ENCODE results near the gene SLC39A3. TPM values are rescaled to one million over a fixed set of nuclear protein-coding genes. Genes with fewer than 3 reads are reported as not detected.

SLC39A3 gene
- total RNA-seq, 1 experiment from 2014 or later = 39.1 TPM

GRCh38 chr19:2747349-2747748 lies 7.5 kb upstream of the SLC39A3 start:
- Histone ChIP-seq H3K4me3 (replicated peaks in 1 of 2; ENCODE audit: low read depth in 1 of 2, low read length in 2 of 2) (no peak overlapping the region), H2AFZ (ENCODE audit: low read depth, low read length, poor library complexity, severe bottlenecking) (no peak overlapping the region), H3K9me3 (ENCODE audit: control insufficient read depth in 1 of 2, insufficient read depth in 1 of 2, low read depth in 1 of 2, low read length in 2 of 2) (no peaks in the 10 kb centered on the region), H3K79me2 (ENCODE audit: insufficient read depth, low read length) (no peaks in the 10 kb centered on the region), H3K27me3 (ENCODE audit: insufficient read depth, low read length) (peaks cover 8% of the 10 kb centered on the region), H3K9ac (ENCODE audit: low read length) (no peak overlapping the region), H3K4me2 (ENCODE audit: low read length) (no peak overlapping the region), H3K27ac (ENCODE audit: low read depth, low read length) (no peak overlapping the region), H3K4me1 (ENCODE audit: control insufficient read depth in 1 of 2, insufficient read depth in 2 of 2, low read length in 2 of 2) (peaks cover 0 to 4% of the 10 kb centered on the region in 2 experiments; a peak in 3 of 4 replicates), H3K9me2 (ENCODE audit: insufficient read depth) (no peaks in the 10 kb centered on the region), H4K20me1 (ENCODE audit: insufficient read depth) (no peaks in the 10 kb centered on the region), H3K36me3 (ENCODE audit: control insufficient read depth in 1 of 2, insufficient read depth in 2 of 2, low read length in 2 of 2) (no peaks in the 10 kb centered on the region)
- no peak for ATAC-seq
- ChIA-PET CTCF (interaction anchor here (1.1 kb wide), 1 partner anchor 99 kb away, joined by 5 read pairs; no protein-coding TSS in a partner anchor), POLR2A (interaction anchor here (1.3 kb wide), 1 partner anchor 272 kb away, joined by 5 read pairs; the partner anchor contains the start of gene GADD45B), RAD21 (ENCODE audit: low non-redundant PET in 1 of 2, low total read pairs in 2 of 2, uncharacterized antibody in 2 of 2, unreplicated experiment in 2 of 2) (no interaction called here)
- TF ChIP-seq SIN3A (IDR thresholded peaks at IDR 0.05; ENCODE audit: low read depth) (no peak), ELF1 (IDR thresholded peaks at IDR 0.05; ENCODE audit: borderline replicate concordance, low read depth) (no peak), JUND (IDR thresholded peaks at IDR 0.05) (no peak), ATF3 (IDR thresholded peaks at IDR 0.05) (no peak), POLR2AphosphoS5 (IDR thresholded peaks at IDR 0.05; ENCODE audit: low read depth, low read length) (no peak), YY1 (IDR thresholded peaks at IDR 0.05; ENCODE audit: extremely low read depth, insufficient replicate concordance, low read depth, low read length) (no peak), EGR1 (IDR thresholded peaks at IDR 0.05; ENCODE audit: low read depth) (no peak), CEBPB (IDR thresholded peaks at IDR 0.05; ENCODE audit: low read depth) (no peak), RAD21 (IDR thresholded peaks at IDR 0.05; ENCODE audit: low read depth) (no peak), TCF7L2 (IDR thresholded peaks at IDR 0.05; ENCODE audit: borderline replicate concordance, extremely low read depth, insufficient read depth, insufficient read length) (no peak), ZFX (IDR thresholded peaks at IDR 0.05) (no peak), EZH2 (IDR thresholded peaks at IDR 0.05) (no peak), ZNF274 (IDR thresholded peaks at IDR 0.05; ENCODE audit: low read depth, low read length) (no peak), EZH2phosphoT487 (IDR thresholded peaks at IDR 0.05; ENCODE audit: borderline replicate concordance) (no peak), SRF (IDR thresholded peaks at IDR 0.05; ENCODE audit: low read depth) (no peak), SP1 (IDR thresholded peaks at IDR 0.05; ENCODE audit: low read depth) (no peak)
- TF ChIP-seq, protein P1, sequence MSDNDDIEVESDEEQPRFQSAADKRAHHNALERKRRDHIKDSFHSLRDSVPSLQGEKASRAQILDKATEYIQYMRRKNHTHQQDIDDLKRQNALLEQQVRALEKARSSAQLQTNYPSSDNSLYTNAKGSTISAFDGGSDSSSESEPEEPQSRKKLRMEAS (IDR thresholded peaks at IDR 0.05) = no peak
- TF ChIP-seq, protein P2, sequence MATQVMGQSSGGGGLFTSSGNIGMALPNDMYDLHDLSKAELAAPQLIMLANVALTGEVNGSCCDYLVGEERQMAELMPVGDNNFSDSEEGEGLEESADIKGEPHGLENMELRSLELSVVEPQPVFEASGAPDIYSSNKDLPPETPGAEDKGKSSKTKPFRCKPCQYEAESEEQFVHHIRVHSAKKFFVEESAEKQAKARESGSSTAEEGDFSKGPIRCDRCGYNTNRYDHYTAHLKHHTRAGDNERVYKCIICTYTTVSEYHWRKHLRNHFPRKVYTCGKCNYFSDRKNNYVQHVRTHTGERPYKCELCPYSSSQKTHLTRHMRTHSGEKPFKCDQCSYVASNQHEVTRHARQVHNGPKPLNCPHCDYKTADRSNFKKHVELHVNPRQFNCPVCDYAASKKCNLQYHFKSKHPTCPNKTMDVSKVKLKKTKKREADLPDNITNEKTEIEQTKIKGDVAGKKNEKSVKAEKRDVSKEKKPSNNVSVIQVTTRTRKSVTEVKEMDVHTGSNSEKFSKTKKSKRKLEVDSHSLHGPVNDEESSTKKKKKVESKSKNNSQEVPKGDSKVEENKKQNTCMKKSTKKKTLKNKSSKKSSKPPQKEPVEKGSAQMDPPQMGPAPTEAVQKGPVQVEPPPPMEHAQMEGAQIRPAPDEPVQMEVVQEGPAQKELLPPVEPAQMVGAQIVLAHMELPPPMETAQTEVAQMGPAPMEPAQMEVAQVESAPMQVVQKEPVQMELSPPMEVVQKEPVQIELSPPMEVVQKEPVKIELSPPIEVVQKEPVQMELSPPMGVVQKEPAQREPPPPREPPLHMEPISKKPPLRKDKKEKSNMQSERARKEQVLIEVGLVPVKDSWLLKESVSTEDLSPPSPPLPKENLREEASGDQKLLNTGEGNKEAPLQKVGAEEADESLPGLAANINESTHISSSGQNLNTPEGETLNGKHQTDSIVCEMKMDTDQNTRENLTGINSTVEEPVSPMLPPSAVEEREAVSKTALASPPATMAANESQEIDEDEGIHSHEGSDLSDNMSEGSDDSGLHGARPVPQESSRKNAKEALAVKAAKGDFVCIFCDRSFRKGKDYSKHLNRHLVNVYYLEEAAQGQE (IDR thresholded peaks at IDR 0.05; ENCODE audit: low read depth) = no peak
- DNase-seq (ENCODE audit: low read depth, low spot score) = no peak
- no TSS peak for BruUV-seq (replicated peaks)
- intact Hi-C loops (cut with micrococcal nuclease) = no loop called here

Measured in HCT116 (cell line).